Astrocyte (in vitro differentiated cells and primary cell): ENCODE measurements around the gene ZDHHC1. TPM values are rescaled to one million over a fixed set of nuclear protein-coding genes. Genes with fewer than 3 reads are reported as not detected.

Experiments used
- DNase-seq: peaks from one replicate; pipeline ENCODE4 v3.0.0-alpha.2; 2010; ENCODE audit warnings: low read depth
- FAIRE-seq: peaks from 2 replicates; lab custom pipeline; 2011; peaks lifted over from hg19 to GRCh38; lab: Jason Lieb, UNC
- H2AFZ ChIP-seq: 2 replicates; pipeline ENCODE4 v1.6.0; 2012; ENCODE audit warnings: low read depth, low read length, inconsistent platforms
- H3K27ac ChIP-seq: 2 replicates; pipeline ENCODE4 v1.5.1; 2011; ENCODE audit warnings: low read depth, low read length, inconsistent platforms
- H3K27me3 ChIP-seq: 2 replicates; pipeline ENCODE4 v1.6.0; 2011; ENCODE audit warnings: low read length, inconsistent platforms; ENCODE audit not compliant: insufficient read depth
- H3K36me3 ChIP-seq: 2 replicates; pipeline ENCODE4 v1.5.1; 2011; ENCODE audit warnings: low read length, inconsistent platforms; ENCODE audit not compliant: insufficient read depth
- H3K4me1 ChIP-seq: 2 replicates; pipeline ENCODE4 v1.5.1; 2011; ENCODE audit warnings: low read length, inconsistent platforms; ENCODE audit not compliant: insufficient read depth
- H3K4me2 ChIP-seq: 2 replicates; pipeline ENCODE4 v1.6.0; 2012; ENCODE audit warnings: low read length, inconsistent platforms
- H3K4me3 ChIP-seq: 2 replicates; pipeline ENCODE4 v1.5.1; 2011; ENCODE audit warnings: low read depth, mild to moderate bottlenecking, low read length, inconsistent platforms; ENCODE audit not compliant: insufficient read depth
- H3K79me2 ChIP-seq: 2 replicates; pipeline ENCODE4 v1.6.0; 2012; ENCODE audit warnings: mild to moderate bottlenecking, low read length, inconsistent platforms; ENCODE audit not compliant: insufficient read depth
- H3K9ac ChIP-seq: 2 replicates; pipeline ENCODE4 v1.6.0; 2012; ENCODE audit warnings: mild to moderate bottlenecking, low read length, inconsistent platforms
- H3K9me3 ChIP-seq: 2 replicates; pipeline ENCODE4 v1.5.1; 2012; ENCODE audit warnings: low read depth, mild to moderate bottlenecking, low read length, inconsistent platforms; ENCODE audit not compliant: insufficient read depth
- H4K20me1 ChIP-seq: 2 replicates; pipeline ENCODE4 v1.6.0; 2012; ENCODE audit warnings: low read length, inconsistent platforms; ENCODE audit not compliant: insufficient read depth
- H3K27ac Mint-ChIP-seq: one replicate; pipeline ENCODE4 v1.8.0; 2021; ENCODE audit warnings: mild to moderate bottlenecking, mixed read lengths; ENCODE audit not compliant: unreplicated experiment
- H3K27me3 Mint-ChIP-seq: one replicate; pipeline ENCODE4 v1.8.0; 2021; ENCODE audit warnings: low read depth, mixed read lengths; ENCODE audit not compliant: unreplicated experiment
- H3K36me3 Mint-ChIP-seq: one replicate; pipeline ENCODE4 v1.8.0; 2021; ENCODE audit warnings: low read depth, mixed read lengths; ENCODE audit not compliant: unreplicated experiment
- H3K4me1 Mint-ChIP-seq: one replicate; pipeline ENCODE4 v1.8.0; 2021; ENCODE audit warnings: low read depth, mixed read lengths; ENCODE audit not compliant: unreplicated experiment
- H3K4me3 Mint-ChIP-seq: one replicate; pipeline ENCODE4 v1.8.0; 2021; ENCODE audit warnings: mild to moderate bottlenecking, moderate library complexity, mixed read lengths; ENCODE audit not compliant: unreplicated experiment
- H3K9me3 Mint-ChIP-seq: one replicate; pipeline ENCODE4 v1.8.0; 2021; ENCODE audit warnings: mild to moderate bottlenecking, mixed read lengths; ENCODE audit not compliant: unreplicated experiment
- CTCF ChIP-seq: IDR thresholded peaks from 2 replicates; pipeline ENCODE4 v1.5.1; 2011; ENCODE audit warnings: low read depth, mild to moderate bottlenecking, inconsistent platforms, low read length, moderate library complexity; ENCODE audit not compliant: insufficient read depth
- EZH2 ChIP-seq: IDR thresholded peaks from 2 replicates; pipeline ENCODE4 v1.6.1; 2012; ENCODE audit warnings: mild to moderate bottlenecking, low read length, inconsistent platforms; ENCODE audit not compliant: insufficient read depth
- total RNA-seq: library from RNA; stranded (reverse); gene quantifications from 2 replicates; pipeline ENCODE4 v1.2.1, GENCODE V29; 2021

Gene ZDHHC1
- total RNA-seq, 1 donor from 2014 or later: 3.7 TPM

GRCh38 chr16:67391424-67392300, 24.6 kb downstream of the ZDHHC1 start:
- no peak overlapping the region for H2AFZ ChIP-seq

GRCh38 chr16:67390816-67391423, 25.4 kb downstream of the ZDHHC1 start:
- Mint-ChIP-seq H3K36me3 (peaks cover 2% of the 10 kb centered on the region), H3K4me3 (no peak overlapping the region), H3K27ac (no peak overlapping the region), H3K4me1 (no peaks in the 10 kb centered on the region), H3K27me3 (peaks cover 70% of the 10 kb centered on the region), H3K9me3 (peaks cover 2% of the 10 kb centered on the region)
- Histone ChIP-seq H3K9ac (no peak overlapping the region), H3K4me3 (no peak overlapping the region), H3K36me3 (no peaks in the 10 kb centered on the region), H3K27ac (no peak overlapping the region), H3K4me2 (no peak overlapping the region), H3K9me3 (no peaks in the 10 kb centered on the region), H4K20me1 (no peaks in the 10 kb centered on the region), H3K79me2 (no peaks in the 10 kb centered on the region), H3K4me1 (peaks cover 13% of the 10 kb centered on the region), H2AFZ (no peak overlapping the region), H3K27me3 (peaks cover 3% of the 10 kb centered on the region)
- TF ChIP-seq CTCF (no peak), EZH2 (no peak)
- no peak for FAIRE-seq
- DNase-seq: no peak

More at GRCh38 chr16:67391424-67392300, 24.6 kb downstream of the ZDHHC1 start:
- H4K20me1 ChIP-seq: no peaks in the 10 kb centered on the region
- no peak overlapping the region for H3K4me3 ChIP-seq
- Mint-ChIP-seq H3K4me3 (no peak overlapping the region), H3K27me3 (peaks cover 62% of the 10 kb centered on the region), H3K4me1 (no peaks in the 10 kb centered on the region), H3K36me3 (peaks cover 2% of the 10 kb centered on the region), H3K9me3 (peaks cover 2% of the 10 kb centered on the region), H3K27ac (no peak overlapping the region)
- H3K36me3 ChIP-seq: no peaks in the 10 kb centered on the region
- no peaks in the 10 kb centered on the region for H3K79me2 ChIP-seq
- DNase-seq: no peak
- H3K9ac ChIP-seq: no peak overlapping the region
- peaks cover 20% of the 10 kb centered on the region for H3K4me1 ChIP-seq
- H3K27me3 ChIP-seq: peaks cover 3% of the 10 kb centered on the region
- FAIRE-seq: no peak
- TF ChIP-seq CTCF (no peak), EZH2 (no peak)
- H3K27ac ChIP-seq: no peak overlapping the region
- no peak overlapping the region for H3K4me2 ChIP-seq
- no peaks in the 10 kb centered on the region for H3K9me3 ChIP-seq
